Left ventricle myocardium superior (tissue), 1 donor: Measurements from ENCODE around the gene PADI1. TPM values are rescaled to one million over a fixed set of nuclear protein-coding genes. Genes with fewer than 3 reads are reported as not detected.

Source experiments
- ATAC-seq: fragments of 200-7000 bp; cut with Tn5 transposase; one replicate; pipeline ENCODE4 v1.9.1; 2020; ENCODE audit warnings: mild to moderate bottlenecking, moderate library complexity
- DNase-seq: peaks from one replicate; pipeline ENCODE4 v3.0.0-alpha.2; 2020
- intact Hi-C: fragments of 100-400 bp; cut with micrococcal nuclease; formaldehyde crosslinking; loops from one replicate; pipeline ENCODE4 v1.11.0; 2022
- total RNA-seq: library from RNA; stranded (reverse); fragmentation: NEBNext Ultra II Directional; extraction: Animal tissue kit (Norgen Biotek cat#: 25700); gene quantifications from one replicate; pipeline ENCODE4 v1.2.1, GENCODE V29; 2021
- donor health status: DM: no; HTN: yes; CAD: no; lungs with severe emphysema.

PADI1 gene
- total RNA-seq, 1 donor from 2014 or later, result not detected

DNA sequence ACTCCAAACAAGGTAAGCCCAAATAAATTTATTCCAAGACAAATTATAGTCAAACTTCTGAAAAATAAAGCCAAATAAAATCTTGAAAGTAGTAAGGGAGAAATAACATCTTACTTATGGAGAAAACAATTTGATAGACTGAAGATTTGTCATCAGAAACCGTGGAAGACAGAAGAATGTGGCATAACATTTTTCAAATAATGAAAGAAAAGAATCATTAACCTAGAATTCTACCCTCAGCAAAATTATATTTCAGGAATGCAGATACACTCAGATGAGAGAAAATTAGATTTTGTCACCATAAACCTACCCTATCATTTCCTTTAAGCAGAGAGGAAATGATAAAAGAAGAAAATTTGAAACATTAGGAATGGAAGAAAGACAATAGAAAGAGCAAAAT, 27.3 kb upstream of the PADI1 start:
- ATAC-seq, result no peak
- intact Hi-C loops, result no loop called here
- DNase-seq, result no peak

DNA sequence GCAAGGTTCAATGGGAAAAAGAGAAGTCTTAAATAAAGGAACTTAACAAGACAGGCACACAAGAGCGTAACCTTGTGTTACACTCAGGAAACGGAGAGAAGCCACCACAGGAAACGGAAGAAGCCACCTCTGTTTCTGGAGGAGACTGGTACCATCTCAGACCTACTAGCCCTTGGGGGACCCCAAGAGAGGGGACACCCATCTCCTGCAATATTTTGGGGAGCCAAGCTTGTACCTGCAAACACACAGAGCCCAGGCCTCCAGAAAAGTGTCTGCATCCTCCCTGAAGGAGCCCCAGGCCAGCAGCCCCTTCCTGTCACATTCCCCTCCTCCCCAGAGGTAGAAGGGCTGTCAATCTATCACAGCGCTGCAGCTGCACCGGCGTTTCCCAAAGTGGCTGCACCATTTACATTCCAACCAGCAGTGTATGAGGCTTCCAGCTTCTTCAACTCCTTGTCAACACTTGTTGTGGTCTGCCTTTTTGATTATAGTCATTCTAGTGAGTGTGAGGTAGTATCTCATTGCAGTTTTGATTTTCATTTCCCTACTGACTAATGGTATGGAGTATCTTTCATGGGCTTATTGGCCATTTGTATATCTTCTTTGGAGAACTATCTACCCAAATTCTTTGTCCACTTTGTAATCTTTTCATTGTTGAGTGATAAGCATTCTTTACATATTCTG, 23.0 kb upstream of the PADI1 start:
- no peak for DNase-seq
- no peak for ATAC-seq
- intact Hi-C loops, result no loop called here

DNA sequence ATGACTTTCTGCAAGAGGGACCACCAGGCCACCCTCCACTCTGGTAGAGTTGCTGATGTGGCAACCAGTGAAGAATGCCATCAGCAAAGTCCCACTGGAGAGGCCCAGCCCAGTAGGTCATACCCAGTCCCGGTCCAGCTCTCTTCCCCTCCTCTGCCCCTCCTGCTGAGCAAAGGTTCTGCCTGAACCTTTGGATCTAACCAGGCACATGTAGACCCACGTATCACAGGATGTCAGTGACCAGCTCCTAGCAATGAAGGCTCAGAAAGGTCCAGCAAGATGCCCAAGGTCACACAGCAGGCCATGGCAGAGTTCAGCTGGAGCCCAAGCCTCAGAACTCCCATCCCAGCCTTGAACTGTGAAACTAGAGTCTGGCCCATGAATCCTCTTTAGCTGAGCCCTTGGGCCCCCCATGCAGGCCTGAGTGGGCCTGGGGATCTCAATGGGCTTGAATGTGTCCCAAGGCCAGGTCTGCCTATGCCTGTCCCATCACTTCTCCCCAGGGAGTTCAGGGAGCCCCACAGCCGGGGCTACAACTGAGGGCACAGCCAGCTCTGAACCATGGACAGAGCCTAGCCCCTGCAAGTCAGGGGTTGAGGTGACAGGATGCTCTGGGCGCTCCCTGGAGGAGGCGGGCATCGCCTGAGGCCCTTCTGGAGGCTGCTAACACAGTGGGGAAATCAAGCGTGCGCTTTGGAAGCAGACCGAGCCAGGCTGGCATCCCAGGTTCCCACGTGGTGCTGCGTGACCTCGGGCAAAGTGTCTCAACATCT, 21.4 kb upstream of the PADI1 start:
- DNase-seq (no peak), ATAC-seq (no peak)
- intact Hi-C loops, result no loop called here

DNA sequence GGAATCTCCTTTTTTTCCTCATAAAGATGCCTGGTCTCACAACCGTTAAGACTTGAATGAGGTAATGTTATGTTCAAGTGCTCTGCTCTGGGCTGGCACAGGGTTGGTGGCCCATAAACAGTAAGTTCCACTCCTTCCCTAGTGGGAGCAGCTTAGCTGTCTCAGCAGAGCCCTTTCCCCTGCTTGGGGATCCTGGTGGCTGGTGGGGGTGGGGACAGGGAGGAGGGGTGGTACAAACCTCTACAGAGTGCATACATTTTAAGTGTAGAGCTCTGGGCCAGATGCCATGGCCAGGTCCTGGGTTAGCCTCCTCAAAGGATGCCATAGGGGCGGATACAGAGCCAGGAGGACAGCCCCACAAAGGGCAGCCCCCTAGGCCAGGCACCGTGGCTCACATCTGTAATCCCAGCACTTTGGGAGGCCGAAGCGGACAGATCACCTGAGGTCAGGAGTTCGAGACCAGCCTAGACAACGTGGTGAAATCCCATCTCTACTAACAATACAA, 20.7 kb upstream of the PADI1 start:
- DNase-seq, result no peak
- no peak for ATAC-seq
- intact Hi-C loops, result no loop called here

DNA sequence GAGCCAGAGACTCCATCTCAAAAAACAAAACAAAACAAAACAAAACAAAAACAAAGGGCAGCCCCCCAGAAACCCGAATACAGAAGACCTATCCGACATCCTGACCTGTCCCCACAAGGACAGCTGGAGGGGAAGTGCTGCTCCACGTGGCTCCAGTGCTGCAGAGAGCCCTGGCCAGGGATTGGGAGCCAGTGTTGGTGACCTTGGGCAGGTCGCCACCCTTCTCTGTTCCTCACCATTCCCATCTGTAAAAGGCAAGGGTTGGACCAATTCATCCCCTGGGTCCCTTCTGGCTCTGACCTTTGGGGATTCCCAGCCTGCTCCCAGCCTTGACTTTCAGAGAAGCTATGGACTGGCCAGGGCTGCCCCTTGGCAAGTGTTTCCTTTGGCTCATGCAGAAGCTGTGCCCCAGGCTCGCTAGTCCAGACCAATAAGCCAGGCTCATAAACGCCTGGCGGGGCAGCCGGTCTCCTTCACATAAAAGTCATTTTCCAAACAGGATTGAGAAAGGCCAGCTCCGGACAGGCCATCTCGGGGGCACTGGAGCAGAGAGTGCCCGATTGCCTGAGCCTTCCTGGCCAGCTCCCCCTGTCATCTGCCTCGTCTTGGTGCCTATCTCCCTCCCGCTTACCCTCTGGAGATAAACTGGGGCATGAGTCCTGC, 20.0 kb upstream of the PADI1 start:
- intact Hi-C loops, result no loop called here
- DNase-seq, result no peak
- ATAC-seq, result no peak

DNA sequence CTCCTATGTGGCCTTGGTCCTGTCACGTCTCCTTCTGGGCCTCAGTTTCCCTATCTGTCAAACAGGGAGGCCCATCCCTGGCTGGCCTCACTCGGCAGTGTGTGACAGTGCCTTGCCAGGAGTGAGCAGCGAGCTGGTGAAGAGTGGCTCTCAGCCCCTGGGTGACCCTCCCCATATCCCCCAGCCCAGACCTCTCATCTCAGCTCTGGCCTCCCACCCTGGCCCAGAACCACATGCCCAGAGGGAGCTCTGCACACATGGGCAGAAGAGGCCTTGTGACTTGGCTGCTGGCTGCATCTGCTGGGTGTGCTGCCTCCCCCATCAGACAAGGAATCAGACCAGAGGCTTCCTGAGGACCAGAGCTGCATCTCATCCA, 19.5 kb upstream of the PADI1 start:
- DNase-seq, result no peak
- intact Hi-C loops, result no loop called here
- ATAC-seq, result no peak

DNA sequence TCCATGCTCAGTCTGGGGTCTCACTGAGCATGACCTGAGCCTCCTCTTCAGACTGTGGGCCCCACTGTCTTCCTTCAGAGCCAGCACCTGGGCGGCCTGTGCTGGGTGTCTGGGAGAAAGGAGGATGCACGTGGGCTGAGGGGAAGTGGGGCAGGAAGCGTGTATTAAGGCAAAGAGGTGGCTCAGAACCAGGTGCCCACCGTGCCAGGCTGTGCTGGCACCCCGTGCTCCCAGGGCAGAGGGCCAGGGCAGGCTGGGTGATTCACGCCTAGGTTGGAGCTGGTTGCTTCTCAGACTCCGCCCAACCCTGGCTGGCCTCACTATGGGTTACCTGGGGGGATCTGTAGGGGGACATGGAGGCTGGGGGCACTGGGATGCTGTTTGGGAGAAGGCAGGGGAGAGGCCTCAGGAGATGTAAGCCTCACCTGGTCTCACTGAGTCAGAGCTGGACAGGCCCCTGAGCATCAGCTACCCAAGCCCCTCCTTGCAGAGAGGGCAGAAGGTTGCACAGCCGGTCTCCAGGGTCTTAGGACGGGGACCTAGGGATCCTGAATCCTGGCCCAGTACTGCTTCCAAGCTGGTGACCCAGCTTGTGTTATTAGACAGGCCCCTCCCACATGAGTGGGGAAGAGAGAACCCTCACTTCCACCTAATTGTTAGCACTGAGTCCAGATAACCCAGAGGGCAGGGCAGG, 18.6 kb upstream of the PADI1 start:
- intact Hi-C loops, result no loop called here
- no peak for DNase-seq

DNA sequence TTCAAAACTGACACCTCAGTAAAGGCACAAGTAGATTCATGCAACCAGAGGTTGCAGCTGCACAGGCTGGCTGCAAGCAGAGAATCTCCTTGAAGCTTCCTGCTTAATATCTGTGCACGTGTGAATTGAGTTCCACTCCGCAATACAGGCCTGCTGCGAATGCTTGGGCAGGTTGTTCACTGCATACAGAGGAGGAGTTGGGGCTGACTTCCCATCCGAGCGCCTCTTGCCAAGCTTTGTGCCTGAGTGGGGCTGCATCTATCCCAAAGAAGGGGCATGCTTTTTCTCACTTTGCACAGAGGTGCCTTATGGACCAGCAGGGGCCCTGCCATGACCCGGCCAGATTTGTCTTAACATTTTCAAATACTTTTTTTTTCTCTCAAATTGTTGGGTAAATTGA, 17.9 kb upstream of the PADI1 start:
- DNase-seq (no peak), ATAC-seq (no peak)
- intact Hi-C loops, result no loop called here

More for the DNA sequence above, 18.6 kb upstream of the PADI1 start:
- ATAC-seq, result no peak

DNA sequence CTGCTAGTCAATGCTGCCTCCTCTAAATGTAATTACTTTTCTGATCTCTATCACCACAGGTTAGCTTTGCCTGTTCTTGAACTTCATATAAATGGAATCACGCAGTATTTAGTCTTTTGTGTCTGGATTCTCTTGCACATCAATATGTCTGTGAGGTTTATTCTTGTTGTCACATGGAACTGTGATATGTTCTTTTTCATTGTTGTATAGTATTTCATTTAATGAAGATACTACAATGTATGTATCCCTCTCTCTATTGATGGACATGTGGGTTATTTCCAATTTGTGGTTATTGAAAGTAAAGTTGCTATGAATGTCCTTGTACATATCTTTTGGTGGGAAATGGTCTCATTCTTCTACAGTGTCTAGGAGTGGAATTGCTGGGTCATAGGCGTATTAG, 16.7 kb upstream of the PADI1 start:
- intact Hi-C loops, result no loop called here
- DNase-seq (no peak), ATAC-seq (no peak)

DNA sequence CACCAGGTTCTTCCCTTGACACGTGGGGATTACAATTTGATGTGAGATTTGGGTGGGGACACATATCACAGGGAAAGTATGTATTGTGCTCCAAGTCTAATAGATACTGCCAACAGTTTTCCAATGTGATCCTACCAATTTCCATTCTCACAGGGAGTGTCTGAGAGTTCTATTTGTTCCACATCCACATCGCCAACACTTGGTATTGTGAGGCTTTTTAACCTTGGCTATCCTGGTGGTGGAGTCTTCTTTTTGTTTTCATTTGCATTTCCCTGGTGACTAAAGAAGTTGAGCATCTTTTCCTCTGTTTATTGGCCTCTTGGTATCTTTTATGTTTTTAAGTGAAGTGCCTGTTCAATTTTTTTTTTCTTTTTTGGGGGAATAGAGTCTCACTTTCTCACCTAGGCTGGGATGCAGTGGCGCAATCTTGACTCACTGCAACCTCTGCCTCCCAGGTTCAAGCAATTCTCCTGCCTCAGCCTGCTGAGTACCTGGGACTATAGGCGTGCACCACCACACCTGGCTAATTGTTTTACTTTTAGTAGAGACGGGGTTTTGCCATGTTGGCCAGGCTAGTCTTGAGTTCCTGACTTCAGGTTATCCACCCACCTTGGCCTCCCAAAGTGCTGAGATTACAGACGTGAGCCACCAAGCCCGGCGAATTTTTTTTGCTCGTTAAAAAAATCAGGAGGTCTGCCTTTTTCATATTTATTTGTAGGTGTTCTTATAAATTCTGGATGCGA, 15.9 kb upstream of the PADI1 start:
- ATAC-seq, result no peak
- intact Hi-C loops, result no loop called here
- DNase-seq, result no peak

DNA sequence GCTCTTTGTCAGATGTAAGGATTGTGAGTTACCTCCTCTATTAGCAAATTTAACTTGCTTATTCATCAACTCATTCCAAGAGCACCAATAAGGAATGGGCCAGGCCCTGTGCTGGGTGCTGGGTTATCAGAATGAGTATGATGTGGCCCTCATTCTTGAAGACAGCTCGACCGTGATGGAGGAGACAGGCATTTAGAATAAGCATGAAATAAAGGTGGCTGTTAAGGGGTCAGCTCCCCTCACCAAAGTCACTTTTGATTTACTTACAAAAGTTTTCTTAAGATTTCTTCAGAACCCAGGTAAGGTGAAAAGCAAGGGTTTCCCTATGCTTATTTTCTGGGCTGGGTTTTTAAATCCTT, 15.3 kb upstream of the PADI1 start:
- ATAC-seq (no peak), DNase-seq (no peak)
- intact Hi-C loops, result no loop called here

DNA sequence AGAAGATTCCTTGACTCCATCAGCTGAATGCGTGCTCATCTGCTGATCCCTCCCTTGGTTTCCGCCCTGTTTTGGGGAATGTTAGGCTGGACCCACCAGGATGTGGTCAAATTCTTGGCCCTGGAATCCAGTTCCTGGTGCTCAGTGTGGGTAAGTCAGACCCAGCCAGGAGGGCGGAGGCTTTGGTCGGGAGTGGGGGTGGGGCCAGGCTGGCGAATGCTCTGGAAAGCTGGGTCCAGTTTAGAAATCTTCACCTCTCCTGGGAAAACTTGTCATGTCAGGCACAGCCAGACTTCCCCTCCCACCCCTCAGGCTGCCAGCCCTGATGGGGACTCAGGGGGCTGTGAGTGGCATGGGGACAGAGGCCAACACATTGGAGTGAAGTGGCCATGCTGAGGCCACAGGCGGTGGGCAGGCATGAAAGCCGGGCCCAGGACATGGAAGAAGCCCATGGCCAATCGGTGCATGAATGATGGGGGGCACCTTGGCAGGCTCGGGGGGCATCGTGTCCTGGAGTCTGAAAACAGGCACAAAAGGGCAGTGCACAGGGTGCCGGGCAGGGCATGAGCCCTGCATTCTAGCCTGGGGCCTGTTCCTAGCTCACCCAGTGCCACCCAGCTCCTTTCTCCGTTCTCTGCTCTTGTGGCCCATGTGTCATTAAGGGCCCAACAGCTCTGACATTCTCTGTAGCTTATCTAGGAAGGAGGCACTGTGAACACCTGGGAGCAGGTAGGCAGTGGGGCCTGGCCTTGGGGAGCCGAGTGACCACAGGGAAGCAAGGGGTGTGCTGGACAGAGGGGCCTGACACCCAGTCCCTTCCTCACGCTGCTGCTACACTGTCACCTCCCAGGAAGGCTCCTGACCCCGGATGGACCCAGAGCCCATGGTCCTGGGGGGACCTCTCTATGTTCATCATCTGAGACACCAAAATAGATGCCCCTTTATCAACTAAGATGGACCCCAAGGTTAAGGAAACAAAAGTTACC, 14.6 kb upstream of the PADI1 start:
- no peak for ATAC-seq
- intact Hi-C loops, result no loop called here
- no peak for DNase-seq

DNA sequence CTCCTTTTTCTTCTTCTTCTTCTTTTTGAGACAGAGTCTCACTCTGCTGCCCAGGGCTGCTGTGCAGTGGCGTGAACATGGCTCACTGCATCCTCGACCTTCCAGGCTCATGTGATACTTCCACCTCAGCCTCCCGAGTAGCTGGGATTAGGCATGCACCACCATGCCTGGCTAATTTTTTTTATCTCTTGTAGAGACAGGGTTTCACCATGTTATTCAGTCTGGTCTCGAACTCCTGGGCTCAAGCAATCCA, 13.0 kb upstream of the PADI1 start:
- ATAC-seq (no peak), DNase-seq (no peak)
- intact Hi-C loops, result no loop called here

DNA sequence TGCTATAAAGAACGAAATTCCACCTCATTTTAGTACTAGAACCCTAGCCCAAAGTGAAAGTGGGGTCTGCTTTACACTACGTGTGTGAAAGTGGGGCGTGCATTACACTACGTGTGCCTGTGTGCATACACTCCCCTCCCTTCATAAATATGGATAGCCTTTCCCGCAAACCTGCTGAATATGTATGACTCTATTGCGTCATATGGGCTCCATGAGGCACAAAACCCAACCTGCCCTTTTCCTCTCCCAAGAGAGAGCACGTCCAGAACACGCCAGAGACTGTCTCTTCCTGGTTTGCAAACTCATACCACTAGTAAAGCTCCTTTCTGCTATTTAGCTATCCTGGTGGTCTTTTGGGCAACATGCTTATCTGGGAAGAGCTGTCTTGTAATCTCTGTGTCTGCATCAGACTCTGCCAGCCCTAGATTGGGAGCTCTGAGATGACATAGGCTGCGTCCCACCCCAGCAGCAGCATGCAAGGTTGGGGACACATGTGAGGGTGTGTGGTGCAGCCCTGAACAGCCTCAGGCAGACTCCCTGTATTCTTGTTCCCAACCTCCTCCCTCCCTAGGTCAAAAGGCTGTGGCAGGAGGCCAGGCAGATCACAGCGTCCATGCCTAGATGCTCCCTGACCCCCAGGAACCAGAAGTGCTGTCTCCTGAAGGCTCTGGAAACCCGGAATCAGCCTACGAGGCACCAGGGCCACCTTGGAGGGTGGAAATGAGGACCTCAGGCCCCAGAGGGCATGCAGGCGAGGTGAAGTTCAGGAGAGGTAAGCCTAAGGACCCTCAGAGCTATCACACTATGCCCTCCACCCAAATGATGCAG, 12.3 kb upstream of the PADI1 start:
- ATAC-seq (no peak), DNase-seq (no peak)
- intact Hi-C loops, result no loop called here

DNA sequence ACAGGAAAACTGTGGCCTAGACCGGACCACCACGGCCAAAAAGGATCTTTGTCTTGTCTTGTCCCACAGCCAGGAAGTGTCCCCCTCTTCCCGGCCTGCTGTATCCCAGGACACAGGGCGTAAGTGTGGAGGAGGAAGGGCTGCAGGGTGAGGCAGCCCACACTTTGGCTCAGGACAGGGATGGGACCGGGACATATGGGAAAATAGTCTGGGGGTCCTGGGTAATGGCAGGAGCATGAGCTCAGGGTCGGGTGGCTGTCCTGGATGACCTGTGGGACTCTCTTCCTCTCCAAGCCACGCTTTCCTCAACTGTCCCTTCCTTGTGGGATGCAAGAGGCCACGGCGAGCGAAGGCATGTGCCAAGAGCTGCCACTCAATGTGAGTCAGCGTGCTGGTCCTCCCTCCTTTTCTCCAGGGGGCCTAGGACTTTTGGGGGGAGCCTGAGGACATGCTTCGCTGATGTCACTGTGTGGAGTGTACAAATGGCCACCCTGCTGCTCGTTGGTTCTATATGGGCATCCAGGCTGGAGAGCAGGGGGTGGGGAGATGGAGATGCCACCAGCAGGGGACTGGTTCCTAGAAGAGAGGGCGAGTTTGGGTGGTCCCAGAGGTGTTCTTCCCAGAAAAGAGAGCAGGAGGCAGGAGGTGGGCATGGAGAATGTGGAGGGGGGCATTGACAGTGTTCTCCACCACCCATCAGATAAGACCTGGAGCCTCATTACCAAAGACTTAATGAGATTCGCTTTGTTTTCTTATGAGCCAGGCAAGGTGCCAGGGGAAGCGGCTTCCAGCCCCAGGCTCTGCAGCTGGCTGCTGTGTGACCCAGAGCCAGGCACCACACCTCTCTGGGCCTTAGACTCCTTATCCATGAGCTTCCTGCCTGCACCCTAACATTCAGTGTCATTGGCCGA, 11.5 kb upstream of the PADI1 start:
- ATAC-seq (no peak), DNase-seq (no peak)
- intact Hi-C loops, result no loop called here

DNA sequence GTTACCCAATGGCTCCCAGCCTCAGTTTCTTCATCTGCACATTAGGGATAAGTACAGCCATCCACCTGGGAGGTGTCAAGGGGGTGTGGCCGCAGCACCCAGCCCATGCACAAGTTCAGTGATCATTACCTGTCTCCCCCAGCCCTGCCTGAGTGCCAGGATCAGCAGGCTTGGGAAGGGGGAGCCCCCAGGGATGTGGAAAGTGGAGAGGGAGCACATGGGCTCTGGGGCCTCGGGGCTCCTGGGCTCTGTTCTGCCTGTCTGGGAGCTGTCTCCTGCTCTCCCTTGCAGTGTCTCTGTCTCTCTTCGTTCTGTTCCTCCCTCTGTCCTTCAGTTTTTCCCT, 10.8 kb upstream of the PADI1 start:
- intact Hi-C loops, result no loop called here
- ATAC-seq (no peak), DNase-seq (no peak)
